ENCODE measurements around the gene CX3CL1. TPM values are rescaled to one million over a fixed set of nuclear protein-coding genes. Genes with fewer than 3 reads are reported as not detected.

The CX3CL1 gene
- polyA plus RNA-seq, 4 donors: 30.3 to 40.4 (median 30.9) TPM

- no peak for DNase-seq (ENCODE audit: low read depth in 4 of 4, low spot score in 3 of 4)
Measured at GRCh38 chr16:57401943-57402640, 29.8 kb downstream of the CX3CL1 start.

GRCh38 chr16:57403965-57404817, 31.9 kb downstream of the CX3CL1 start, which contains the start of gene CCL17:
Gene CCL17, plus strand, starts transcription at chr16:57404767. Its CDS starts 9,166 bp downstream, at chr16:57413933.
- no peak for DNase-seq (ENCODE audit: low read depth in 4 of 4, low spot score in 3 of 4)

- DNase-seq (ENCODE audit: low read depth in 4 of 4, low spot score in 3 of 4): no peak
Measured at GRCh38 chr16:57405097-57405496, 32.8 kb downstream of the CX3CL1 start.

- no peak for DNase-seq (ENCODE audit: low read depth in 4 of 4, low spot score in 3 of 4)
Measured at GRCh38 chr16:57406881-57407280, 34.6 kb downstream of the CX3CL1 start.

GRCh38 chr16:57407521-57408353, 35.4 kb downstream of the CX3CL1 start:
- DNase-seq (ENCODE audit: low read depth in 4 of 4, low spot score in 3 of 4): no peak

- no peak for DNase-seq (ENCODE audit: low read depth in 4 of 4, low spot score in 3 of 4)
Measured at GRCh38 chr16:57409065-57409464, 36.8 kb downstream of the CX3CL1 start.

- DNase-seq (ENCODE audit: low read depth in 4 of 4, low spot score in 3 of 4): no peak
Measured at GRCh38 chr16:57409870-57410587, 37.7 kb downstream of the CX3CL1 start.

- DNase-seq (ENCODE audit: low read depth in 4 of 4, low spot score in 3 of 4): no peak
Measured at GRCh38 chr16:57411362-57411976, 39.2 kb downstream of the CX3CL1 start.

GRCh38 chr16:57412584-57412983, 40.3 kb downstream of the CX3CL1 start:
- DNase-seq (ENCODE audit: low read depth in 4 of 4, low spot score in 3 of 4): no peak

GRCh38 chr16:57413301-57413730, 41.0 kb downstream of the CX3CL1 start:
- DNase-seq (ENCODE audit: low read depth in 4 of 4, low spot score in 3 of 4): no peak

GRCh38 chr16:57413733-57414132, 41.4 kb downstream of the CX3CL1 start:
- DNase-seq (ENCODE audit: low read depth in 4 of 4, low spot score in 3 of 4): no peak

- DNase-seq (ENCODE audit: low read depth in 4 of 4, low spot score in 3 of 4): no peak
Measured at GRCh38 chr16:57416084-57416483, 43.8 kb downstream of the CX3CL1 start.

GRCh38 chr16:57419506-57419905, 47.2 kb downstream of the CX3CL1 start:
- DNase-seq (ENCODE audit: low read depth in 4 of 4, low spot score in 3 of 4): no peak

GRCh38 chr16:57422026-57422944, 50.0 kb downstream of the CX3CL1 start:
- DNase-seq (ENCODE audit: low read depth in 4 of 4, low spot score in 3 of 4): peak in 3 of 4 donors; percentile 55 to 63 (median 61)

- DNase-seq (ENCODE audit: low read depth in 4 of 4, low spot score in 3 of 4): no peak
Measured at GRCh38 chr16:57423152-57423551, 50.9 kb downstream of the CX3CL1 start.

- no peak for DNase-seq (ENCODE audit: low read depth in 4 of 4, low spot score in 3 of 4)
Measured at GRCh38 chr16:57424583-57424982, 52.3 kb downstream of the CX3CL1 start.

- DNase-seq (ENCODE audit: low read depth in 4 of 4, low spot score in 3 of 4): no peak
Measured at GRCh38 chr16:57426356-57426755, 54.1 kb downstream of the CX3CL1 start.

- no peak for DNase-seq (ENCODE audit: low read depth in 4 of 4, low spot score in 3 of 4)
Measured at GRCh38 chr16:57427307-57427706, 55.0 kb downstream of the CX3CL1 start.

GRCh38 chr16:57427824-57428223, 55.5 kb downstream of the CX3CL1 start:
- DNase-seq (ENCODE audit: low read depth in 4 of 4, low spot score in 3 of 4): no peak

Data from right renal pelvis (tissue), 4 donors.